Hepatocyte (in vitro differentiated cells): ENCODE data around the gene CDH1.

ENCODE experiments used
- CTCF ChIP-seq: fragments of 200-600 bp; sonication (generic); IDR thresholded peaks from 2 replicates; pipeline ENCODE4 v1.5.1; 2016; ENCODE audit warnings: antibody characterized with exemption, mild to moderate bottlenecking; ENCODE audit not compliant: poor library complexity
- EZH2phosphoT487 ChIP-seq: fragments of 200-600 bp; sonication (generic); IDR thresholded peaks from one replicate; pipeline ENCODE4 v1.6.1; 2018; ENCODE audit warnings: antibody characterized with exemption, mild to moderate bottlenecking, low read depth, moderate library complexity; ENCODE audit not compliant: unreplicated experiment, severe bottlenecking

GRCh38 chr16:68724797-68725196 lies 12.3 kb upstream of the CDH1 start:
- TF ChIP-seq CTCF (no peak), EZH2phosphoT487 (no peak)
